Muscle of leg (tissue), 11 donors: ENCODE results near the gene BNC2. TPM values are rescaled to one million over a fixed set of nuclear protein-coding genes. Genes with fewer than 3 reads are reported as not detected.

Source experiments
- DNase-seq: peaks from one replicate; pipeline ENCODE4 v3.0.0; 2013
- H3K27ac ChIP-seq: one replicate; pipeline ENCODE4 v1.5.1; 2013; ENCODE audit warnings: mild to moderate bottlenecking, low read length, control low read depth
- H3K27me3 ChIP-seq: one replicate; pipeline ENCODE4 v1.6.1; 2013; ENCODE audit warnings: low read length; ENCODE audit not compliant: control insufficient read depth, insufficient read depth
- H3K36me3 ChIP-seq: one replicate; pipeline ENCODE4 v1.6.1; 2013; ENCODE audit warnings: low read length; ENCODE audit not compliant: control insufficient read depth, insufficient read depth
- H3K4me1 ChIP-seq: one replicate; pipeline ENCODE4 v1.6.1; 2013; ENCODE audit warnings: low read length; ENCODE audit not compliant: control insufficient read depth, insufficient read depth
- H3K4me3 ChIP-seq: one replicate; pipeline ENCODE4 v1.5.1; 2013; ENCODE audit warnings: low read length, control low read depth
- H3K9me3 ChIP-seq: replicated peaks from 2 replicates; pipeline ENCODE4 v1.6.1; 2013; ENCODE audit warnings: low read depth, low read length; ENCODE audit not compliant: control insufficient read depth
- WGBS: methylation state at CpG from one replicate; pipeline ENCODE4 v1.1.5; 2013; ENCODE audit warnings: missing lambda C conversion rate; ENCODE audit not compliant: insufficient coverage; 5-methylcytosine and 5-hydroxymethylcytosine counted together
- polyA plus RNA-seq, 8 donors: library from polyadenylated mRNA; unstranded; fragments of 120-200 nt; gene quantifications; one replicate each; pipeline versions ENCODE4 v1.2.1 to v1.2.3, GENCODE V29; 2013; ENCODE audit warnings: inconsistent platforms in 1 of 8, low replicate concordance in 1 of 8; ENCODE audit not compliant: insufficient read length in 8 of 8, insufficient read depth in 1 of 8
- total RNA-seq: library from RNA; stranded (reverse); fragments of 120-200 nt; gene quantifications from one replicate; pipeline ENCODE4 v1.2.4, GENCODE V29; 2013

Gene BNC2
- total and polyA plus RNA-seq, 9 donors: 4.7 to 24.0 (median 7.6) TPM

GRCh38 chr9:16595227-16595626, 275.2 kb downstream of the BNC2 start:
- no peaks in the 10 kb centered on the region for H3K4me1 ChIP-seq
- no peak for DNase-seq
- no peaks in the 10 kb centered on the region for H3K36me3 ChIP-seq
- H3K9me3 ChIP-seq: no peaks in the 10 kb centered on the region
- H3K27me3 ChIP-seq: no peaks in the 10 kb centered on the region
- H3K4me3 ChIP-seq: no peak overlapping the region
- 92% methylated on average over 2 of the region's 2 CpGs for WGBS
- H3K27ac ChIP-seq: no peak overlapping the region

GRCh38 chr9:16594787-16595186, 275.7 kb downstream of the BNC2 start:
- Histone ChIP-seq H3K27me3 (no peaks in the 10 kb centered on the region), H3K27ac (no peak overlapping the region)
- no peak for DNase-seq

GRCh38 chr9:16593746-16594145, 276.7 kb downstream of the BNC2 start:
- WGBS: no CpG with 5 or more reads among the region's 1 CpG
- Histone ChIP-seq H3K9me3 (no peaks in the 10 kb centered on the region), H3K27me3 (no peaks in the 10 kb centered on the region), H3K36me3 (no peaks in the 10 kb centered on the region), H3K4me3 (no peak overlapping the region), H3K27ac (no peak overlapping the region), H3K4me1 (no peaks in the 10 kb centered on the region)
- no peak for DNase-seq

More at GRCh38 chr9:16594787-16595186, 275.7 kb downstream of the BNC2 start:
- Histone ChIP-seq H3K9me3 (no peaks in the 10 kb centered on the region), H3K4me1 (no peaks in the 10 kb centered on the region), H3K36me3 (no peaks in the 10 kb centered on the region), H3K4me3 (no peak overlapping the region)

- Histone ChIP-seq H3K4me3 (no peak overlapping the region), H3K27me3 (no peaks in the 10 kb centered on the region), H3K9me3 (no peaks in the 10 kb centered on the region), H3K36me3 (no peaks in the 10 kb centered on the region), H3K4me1 (no peaks in the 10 kb centered on the region), H3K27ac (no peak overlapping the region)
- no CpG with 5 or more reads among the region's 5 CpGs for WGBS
- no peak for DNase-seq
These were observed 279.4 kb downstream of the BNC2 start for GRCh38 chr9:16591092-16591491.

- Histone ChIP-seq H3K27ac (no peak overlapping the region), H3K9me3 (no peaks in the 10 kb centered on the region)
- no peak for DNase-seq
These were observed 284.9 kb downstream of the BNC2 start for GRCh38 chr9:16585591-16585990.

GRCh38 chr9:16579872-16580432, 290.5 kb downstream of the BNC2 start:
- Histone ChIP-seq H3K27ac (no peak overlapping the region), H3K27me3 (no peaks in the 10 kb centered on the region), H3K36me3 (peaks cover 3% of the 10 kb centered on the region), H3K4me3 (no peak overlapping the region), H3K9me3 (no peaks in the 10 kb centered on the region), H3K4me1 (peaks cover 5% of the 10 kb centered on the region)
- no peak for DNase-seq
- no CpG with 5 or more reads among the region's 2 CpGs for WGBS

More at GRCh38 chr9:16585591-16585990, 284.9 kb downstream of the BNC2 start:
- Histone ChIP-seq H3K36me3 (peaks cover 3% of the 10 kb centered on the region), H3K27me3 (no peaks in the 10 kb centered on the region), H3K4me1 (no peaks in the 10 kb centered on the region), H3K4me3 (no peak overlapping the region)
- no CpG with 5 or more reads among the region's 4 CpGs for WGBS

GRCh38 chr9:16575986-16576245, 294.6 kb downstream of the BNC2 start:
- no peaks in the 10 kb centered on the region for H3K27me3 ChIP-seq
- H3K9me3 ChIP-seq: no peaks in the 10 kb centered on the region
- H3K36me3 ChIP-seq: no peaks in the 10 kb centered on the region
- peaks cover 5% of the 10 kb centered on the region for H3K4me1 ChIP-seq
- H3K27ac ChIP-seq: peak overlapping the region; percentile 56
- H3K4me3 ChIP-seq: no peak overlapping the region
- no peak for DNase-seq
- WGBS: no CpG with 5 or more reads among the region's 3 CpGs

- H3K4me1 ChIP-seq: peaks cover 5% of the 10 kb centered on the region
- no peak overlapping the region for H3K4me3 ChIP-seq
- H3K36me3 ChIP-seq: no peaks in the 10 kb centered on the region
- H3K27me3 ChIP-seq: no peaks in the 10 kb centered on the region
- WGBS: 69% methylated on average over 7 of the region's 11 CpGs
- peak overlapping the region; percentile 56 for H3K27ac ChIP-seq
- peak; percentile 69 for DNase-seq
- no peaks in the 10 kb centered on the region for H3K9me3 ChIP-seq
These were observed 295.1 kb downstream of the BNC2 start for GRCh38 chr9:16575142-16575985.

- no peak for DNase-seq
- no peaks in the 10 kb centered on the region for H3K27me3 ChIP-seq
- 45% methylated on average over 2 of the region's 5 CpGs for WGBS
These were observed 298.3 kb downstream of the BNC2 start for GRCh38 chr9:16572005-16572734.

GRCh38 chr9:16571127-16571802, 299.2 kb downstream of the BNC2 start:
- 40% methylated on average over 1 of the region's 7 CpGs for WGBS
- H3K4me3 ChIP-seq: no peak overlapping the region
- peaks cover 5% of the 10 kb centered on the region for H3K4me1 ChIP-seq
- H3K27ac ChIP-seq: no peak overlapping the region
- H3K36me3 ChIP-seq: no peaks in the 10 kb centered on the region
- DNase-seq: peak; percentile 66
- H3K9me3 ChIP-seq: no peaks in the 10 kb centered on the region
- no peaks in the 10 kb centered on the region for H3K27me3 ChIP-seq

More at GRCh38 chr9:16572005-16572734, 298.3 kb downstream of the BNC2 start:
- H3K9me3 ChIP-seq: no peaks in the 10 kb centered on the region
- peaks cover 5% of the 10 kb centered on the region for H3K4me1 ChIP-seq
- H3K4me3 ChIP-seq: no peak overlapping the region
- no peak overlapping the region for H3K27ac ChIP-seq
- H3K36me3 ChIP-seq: no peaks in the 10 kb centered on the region
